ENCODE results near the gene NTM.
"Not testable (repeated sequence)": the region's sequence is repeated elsewhere in the genome, so short reads cannot be mapped to it uniquely, and the experiment has no call there.

NTM gene

DNA sequence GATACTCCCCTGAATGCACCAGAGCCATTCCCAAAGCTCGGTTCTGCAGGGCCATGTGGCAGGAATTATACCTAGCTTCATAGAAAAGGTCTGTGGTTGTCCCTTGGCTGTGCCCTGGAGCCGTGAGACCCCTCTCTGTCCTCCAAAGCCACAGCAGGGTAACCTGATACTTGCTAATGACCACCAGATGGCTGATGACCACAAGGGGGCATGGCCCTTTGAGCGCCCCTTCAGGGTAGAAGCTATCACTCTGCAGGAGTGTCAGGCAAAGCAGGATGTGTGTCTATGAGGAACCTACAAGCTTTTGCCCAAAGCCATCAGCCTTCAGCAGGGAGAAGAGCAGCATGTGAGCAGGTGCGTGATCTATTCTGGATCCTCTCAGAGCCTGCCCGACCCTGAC is 95.3 kb downstream of the NTM start:
- DNase-seq = no peak

DNA sequence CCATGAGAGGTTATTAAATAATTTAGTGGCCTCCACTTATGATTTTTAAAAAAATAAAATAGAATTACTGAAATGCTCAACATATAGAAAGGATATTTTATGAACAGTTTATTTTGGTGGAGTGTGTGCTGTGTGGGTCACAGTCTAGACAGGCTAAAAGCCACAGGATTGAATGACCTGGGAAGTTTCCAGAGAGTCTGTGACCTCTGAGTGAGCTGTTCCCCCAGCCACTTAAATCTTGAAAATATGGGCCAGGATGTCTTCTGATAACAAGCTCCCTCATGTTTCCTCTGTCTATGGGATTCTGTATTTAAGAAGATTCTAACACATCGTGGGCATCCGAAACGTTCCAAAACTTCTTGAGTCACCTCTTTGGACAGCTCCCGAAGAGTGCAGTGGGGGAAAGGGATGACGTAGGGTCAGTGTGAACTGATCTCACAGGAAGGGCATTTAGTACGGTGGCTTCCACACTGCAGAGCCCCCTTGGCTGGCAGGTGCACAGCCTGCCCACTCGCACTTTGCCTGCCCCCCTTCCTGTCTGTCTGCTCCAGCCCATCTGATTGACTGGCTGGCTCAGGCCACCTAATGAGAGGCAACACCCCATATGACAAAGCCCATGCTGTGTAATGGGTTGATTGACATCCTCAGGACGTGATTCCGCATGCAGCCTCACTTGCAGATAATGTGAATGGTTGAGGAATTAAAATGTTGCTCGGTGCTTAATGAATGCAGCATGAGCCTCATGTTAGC is 97.4 kb downstream of the NTM start:
- no peak for DNase-seq

GRCh38 chr11:131468565-131468964 is 98.2 kb downstream of the NTM start:
- DNase-seq = no peak

- DNase-seq = no peak
Measured at GRCh38 chr11:131470216-131470925, 100.0 kb downstream of the NTM start.

- DNase-seq = no peak
Measured at GRCh38 chr11:131471976-131472375, 101.6 kb downstream of the NTM start.

GRCh38 chr11:131474947-131475346 is 104.5 kb downstream of the NTM start:
- DNase-seq = no peak

GRCh38 chr11:131476266-131476665 is 105.9 kb downstream of the NTM start:
- DNase-seq = no peak

DNA sequence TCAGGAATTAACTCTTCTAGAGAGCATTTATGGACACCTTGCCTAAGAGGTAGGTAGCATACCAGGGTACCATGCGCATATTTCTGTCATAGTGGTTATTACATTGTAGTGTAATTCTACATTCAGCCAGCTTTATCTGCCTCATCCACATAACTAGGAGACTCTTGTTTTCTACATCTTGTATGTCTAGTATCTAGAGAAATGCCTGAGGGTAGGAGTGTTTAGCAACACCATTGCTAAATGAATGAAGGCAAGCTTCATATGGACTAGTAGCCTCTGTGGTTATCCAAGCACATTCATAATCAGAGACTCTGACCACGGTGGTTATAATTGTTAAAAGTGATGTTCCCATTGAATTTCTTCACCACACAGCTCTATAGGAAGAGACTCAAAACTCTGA is 107.9 kb downstream of the NTM start:
- no peak for DNase-seq

DNA sequence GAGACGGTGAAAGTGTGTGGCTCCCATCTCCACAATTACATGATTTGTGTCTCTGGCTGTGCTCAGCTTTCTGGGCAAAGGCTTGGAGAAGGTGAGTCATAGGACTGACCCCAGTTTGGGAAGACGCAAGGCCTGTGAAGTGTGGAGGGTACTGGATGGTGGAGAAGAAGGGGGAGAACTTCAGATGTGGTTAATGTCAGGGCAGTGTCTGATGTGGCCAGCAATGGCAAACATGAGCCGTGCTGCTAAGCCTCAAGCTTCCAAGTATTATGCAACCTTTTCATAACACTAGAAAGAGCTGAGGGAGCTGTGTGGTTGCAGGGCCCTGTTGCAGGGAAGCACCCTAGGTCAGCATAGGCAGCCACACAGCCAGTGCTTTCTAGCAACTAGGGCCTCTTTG is 110.9 kb downstream of the NTM start:
- DNase-seq = no peak

DNA sequence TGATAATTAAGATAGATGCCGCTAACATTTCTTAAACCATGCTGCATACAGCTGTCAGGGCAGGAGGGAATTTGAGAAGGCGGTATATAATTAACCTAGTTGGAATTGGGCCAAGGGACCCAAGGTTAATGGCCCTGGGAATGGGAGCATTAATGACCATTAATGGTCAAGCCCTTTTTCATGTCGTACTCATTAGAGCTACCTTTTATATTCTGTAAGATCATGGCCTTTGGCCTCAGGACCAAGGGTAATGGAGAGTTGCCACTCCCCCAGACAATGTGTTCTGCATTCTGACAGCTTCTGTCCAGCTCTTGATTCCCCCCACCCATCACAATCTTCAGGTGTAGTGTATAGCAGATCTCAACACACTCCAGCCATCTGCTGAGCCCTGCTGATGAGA is 111.6 kb downstream of the NTM start:
- DNase-seq = no peak

DNA sequence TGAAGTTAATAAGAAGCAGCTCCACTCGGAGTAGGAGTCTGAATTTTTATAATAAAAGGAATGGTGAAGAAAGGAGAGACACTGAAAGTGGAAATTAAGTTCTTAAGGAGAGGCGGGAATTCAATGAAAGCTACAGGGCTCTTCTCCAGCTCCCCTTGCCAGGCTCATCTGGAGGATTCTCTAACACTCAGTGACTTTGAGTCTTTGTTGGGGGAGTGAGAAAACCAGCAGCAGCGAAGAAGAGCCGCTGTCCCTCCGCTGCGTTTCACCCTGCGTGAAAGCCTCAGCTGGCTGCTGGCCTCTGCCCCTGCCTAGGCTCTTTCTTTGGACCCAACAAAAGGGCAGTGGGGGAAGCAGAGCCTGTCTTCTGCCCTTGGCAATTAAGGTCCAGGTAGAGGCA is 113.0 kb downstream of the NTM start:
- DNase-seq = no peak

DNA sequence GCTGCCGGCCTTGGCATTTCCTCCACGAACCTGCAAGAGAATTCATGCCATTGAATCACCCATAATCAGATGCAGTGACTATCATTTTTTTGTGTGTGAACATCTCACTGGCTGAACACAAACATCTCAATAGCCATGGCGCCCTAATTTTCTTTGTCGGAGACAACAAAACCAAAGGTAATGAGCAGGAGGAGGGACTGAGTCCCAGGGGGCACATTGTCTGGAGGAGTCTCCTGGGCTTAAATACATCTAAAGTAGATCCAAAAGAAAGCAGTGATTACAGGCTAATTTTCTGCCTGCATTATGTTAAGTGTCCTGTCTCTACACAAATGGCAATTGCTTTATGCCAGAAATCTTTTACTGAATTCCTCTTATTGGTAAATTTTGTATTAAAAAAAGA is 113.5 kb downstream of the NTM start:
- no peak for DNase-seq

- no peak for DNase-seq
Measured at GRCh38 chr11:131486100-131486499, 115.7 kb downstream of the NTM start.

- DNase-seq = no peak
Measured at GRCh38 chr11:131486937-131487635, 116.7 kb downstream of the NTM start.

DNA sequence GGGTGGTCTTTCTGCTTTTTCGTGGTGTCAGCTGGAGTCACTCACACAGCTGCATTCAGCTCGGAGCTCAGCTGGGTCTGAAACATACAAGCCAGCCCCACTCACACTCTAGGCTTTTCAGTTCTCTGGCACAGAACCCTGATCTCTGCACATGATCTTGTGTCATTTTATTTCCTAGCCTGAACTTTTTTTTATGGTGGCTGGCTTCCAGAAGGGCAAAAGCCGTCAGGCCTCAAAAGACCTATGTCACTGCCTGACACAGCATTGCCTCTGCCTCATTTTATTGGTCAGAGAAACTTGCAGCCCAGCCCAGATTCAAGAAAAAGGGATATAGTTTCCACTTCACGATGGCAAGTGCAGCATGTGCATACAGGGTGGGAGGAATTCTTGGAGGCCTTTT is 117.8 kb downstream of the NTM start:
- no peak for DNase-seq

- no peak for DNase-seq
Measured at GRCh38 chr11:131491503-131491902, 121.1 kb downstream of the NTM start.

DNA sequence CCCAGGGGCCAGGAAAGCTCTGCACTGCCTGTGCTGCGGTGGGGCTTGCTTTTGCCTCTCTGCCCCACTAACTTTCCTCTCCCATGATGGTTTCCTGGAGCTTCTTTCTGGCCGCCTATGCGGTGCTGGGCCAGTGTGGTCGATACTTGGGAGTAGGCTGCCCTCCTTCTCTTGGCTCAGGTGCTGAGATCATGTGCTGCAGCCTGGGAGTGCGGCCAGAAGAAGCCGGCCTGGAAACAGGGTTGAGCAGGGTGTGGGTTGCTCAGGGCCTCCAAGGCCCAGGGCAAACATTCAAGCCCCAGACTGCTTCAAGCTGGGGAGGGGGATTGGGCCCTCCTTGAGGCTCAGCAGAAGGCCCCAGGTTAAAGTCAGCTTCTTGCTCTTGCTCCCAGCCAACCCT is 125.0 kb downstream of the NTM start:
- no peak for DNase-seq

DNA sequence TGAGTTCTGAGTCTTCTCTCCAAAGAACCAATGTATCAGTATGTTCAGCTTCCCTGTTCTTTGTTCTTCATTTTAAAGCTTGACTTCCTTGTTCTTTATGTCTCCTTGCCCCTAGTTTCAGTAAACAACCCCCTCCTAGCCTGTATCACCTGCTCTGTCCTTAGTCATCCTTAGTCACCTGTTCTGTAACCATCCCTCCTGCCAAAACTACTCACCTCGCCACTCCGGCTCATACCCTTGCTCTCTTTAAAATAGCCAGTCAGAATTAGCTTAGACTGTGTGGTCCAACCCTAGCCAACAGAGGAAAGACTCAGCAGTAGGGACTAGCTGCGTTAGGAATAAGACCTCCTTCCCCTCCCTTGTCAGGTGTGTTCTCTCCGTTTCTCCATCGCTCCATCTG is 127.3 kb downstream of the NTM start:
- not testable (repeated sequence) for DNase-seq

GRCh38 chr11:131498631-131499160 is 128.3 kb downstream of the NTM start:
- no peak for DNase-seq

- no peak for DNase-seq
Measured at GRCh38 chr11:131499199-131499598, 128.8 kb downstream of the NTM start.

GRCh38 chr11:131503017-131503416 is 132.6 kb downstream of the NTM start:
- DNase-seq = no peak

DNA sequence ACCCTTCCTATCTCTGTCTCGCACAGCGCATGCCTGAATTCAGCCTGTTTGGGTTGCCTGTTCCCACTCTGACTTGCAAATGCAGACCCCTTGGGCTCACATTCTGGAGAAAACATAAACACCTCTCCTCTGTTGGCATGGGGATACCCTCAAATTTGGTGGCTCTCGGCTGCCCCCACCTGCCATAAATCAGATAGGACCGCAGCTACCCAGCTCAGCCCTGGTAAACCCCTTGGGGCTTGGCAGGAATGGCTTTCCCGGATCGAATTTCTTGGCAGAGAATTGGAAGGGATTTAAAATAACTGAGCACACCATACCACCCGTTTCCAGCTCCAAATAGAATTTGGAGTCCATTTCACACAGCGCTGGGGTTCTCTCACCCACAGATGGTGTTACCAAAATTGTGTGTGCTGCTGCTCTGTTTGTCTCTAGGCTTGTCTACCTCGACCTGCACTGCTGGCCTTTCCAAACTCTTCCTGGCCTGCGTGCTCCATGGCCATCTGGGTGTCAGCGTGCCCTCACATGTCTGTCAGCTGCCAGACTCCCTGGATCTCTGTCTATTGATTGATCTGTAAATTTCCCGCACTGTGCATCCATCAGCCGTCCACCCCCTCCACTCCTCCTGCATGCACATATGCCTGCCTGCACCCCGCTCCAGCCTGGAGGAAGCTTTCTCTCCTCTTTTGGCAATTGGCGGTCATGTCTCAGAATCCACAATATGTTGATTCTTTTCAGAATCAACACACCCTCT is 134.0 kb downstream of the NTM start:
- DNase-seq = no peak

DNA sequence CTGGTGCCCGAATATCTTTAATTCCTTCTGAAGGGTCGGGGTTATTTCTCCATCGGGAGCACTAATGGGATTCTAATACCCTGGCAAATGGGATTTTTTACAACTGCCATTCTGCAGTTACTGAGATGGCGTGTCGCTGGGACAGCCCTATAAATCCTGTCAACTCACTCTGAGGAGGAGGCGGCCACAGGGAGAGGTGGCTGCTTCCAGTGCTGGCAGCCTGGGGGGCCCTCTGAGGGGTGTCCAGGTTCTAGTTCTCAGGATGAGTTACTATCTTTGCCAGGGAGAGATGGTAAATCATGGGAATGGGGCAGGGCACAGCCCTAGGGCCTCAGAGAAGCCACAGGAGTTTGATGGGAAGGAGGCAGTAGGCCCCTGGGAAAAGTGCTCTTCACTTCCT is 135.9 kb downstream of the NTM start:
- no peak for DNase-seq

Data from activated effector memory CD4-positive, alpha-beta T cell treated with anti-CD3 and anti-CD28 coated beads, Interleukin-2, amount 50 U/mL, for 16 hours (primary cell).